GM13976 (cell line): ENCODE measurements around the gene EHHADH.
"Not testable (repeated sequence)": the region's sequence is repeated elsewhere in the genome, so short reads cannot be mapped to it uniquely, and the experiment has no call there.

ENCODE experiments used
- DNase-seq: peaks from one replicate; pipeline ENCODE4 v3.0.0; 2012; ENCODE audit warnings: low spot score
- in situ Hi-C: fragments of 300-500 bp; cut with MboI; formaldehyde crosslinking; loops from one replicate; pipeline ENCODE4 v1.12.0; 2022; ENCODE audit warnings: low sequenced_read_pairs, mixed read lengths, inconsistent platforms; ENCODE audit not compliant: unreplicated experiment
- TF ChIP-seq, protein P1 (sequence below): IDR thresholded peaks from 2 replicates; pipeline ENCODE4 v1.5.1; 2012; ENCODE audit warnings: borderline replicate concordance, mild to moderate bottlenecking; ENCODE audit not compliant: insufficient read depth; ENCODE audit errors: extremely low read depth, missing control alignments, control extremely low read depth

EHHADH gene

DNA sequence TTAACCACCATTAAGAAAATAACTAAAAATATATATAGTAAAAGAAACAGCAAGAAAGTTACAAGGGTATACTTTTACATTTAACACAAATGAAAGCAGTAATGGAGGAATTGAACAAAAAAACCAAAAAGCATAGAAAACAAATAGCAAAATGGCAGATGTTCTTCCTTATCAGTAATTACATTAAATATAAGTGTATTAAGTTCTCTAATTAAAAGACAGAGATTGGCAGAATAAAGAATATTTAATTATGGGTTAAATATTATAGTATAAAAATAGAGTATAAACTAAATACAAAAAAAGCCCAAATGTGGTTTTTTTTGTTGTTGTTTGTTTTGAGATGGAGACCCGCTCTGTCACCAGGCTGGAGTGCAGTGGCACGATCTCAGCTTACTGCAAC, 20.5 kb downstream of the EHHADH start:
- TF ChIP-seq, protein P1, sequence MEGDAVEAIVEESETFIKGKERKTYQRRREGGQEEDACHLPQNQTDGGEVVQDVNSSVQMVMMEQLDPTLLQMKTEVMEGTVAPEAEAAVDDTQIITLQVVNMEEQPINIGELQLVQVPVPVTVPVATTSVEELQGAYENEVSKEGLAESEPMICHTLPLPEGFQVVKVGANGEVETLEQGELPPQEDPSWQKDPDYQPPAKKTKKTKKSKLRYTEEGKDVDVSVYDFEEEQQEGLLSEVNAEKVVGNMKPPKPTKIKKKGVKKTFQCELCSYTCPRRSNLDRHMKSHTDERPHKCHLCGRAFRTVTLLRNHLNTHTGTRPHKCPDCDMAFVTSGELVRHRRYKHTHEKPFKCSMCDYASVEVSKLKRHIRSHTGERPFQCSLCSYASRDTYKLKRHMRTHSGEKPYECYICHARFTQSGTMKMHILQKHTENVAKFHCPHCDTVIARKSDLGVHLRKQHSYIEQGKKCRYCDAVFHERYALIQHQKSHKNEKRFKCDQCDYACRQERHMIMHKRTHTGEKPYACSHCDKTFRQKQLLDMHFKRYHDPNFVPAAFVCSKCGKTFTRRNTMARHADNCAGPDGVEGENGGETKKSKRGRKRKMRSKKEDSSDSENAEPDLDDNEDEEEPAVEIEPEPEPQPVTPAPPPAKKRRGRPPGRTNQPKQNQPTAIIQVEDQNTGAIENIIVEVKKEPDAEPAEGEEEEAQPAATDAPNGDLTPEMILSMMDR, result no peak

DNA sequence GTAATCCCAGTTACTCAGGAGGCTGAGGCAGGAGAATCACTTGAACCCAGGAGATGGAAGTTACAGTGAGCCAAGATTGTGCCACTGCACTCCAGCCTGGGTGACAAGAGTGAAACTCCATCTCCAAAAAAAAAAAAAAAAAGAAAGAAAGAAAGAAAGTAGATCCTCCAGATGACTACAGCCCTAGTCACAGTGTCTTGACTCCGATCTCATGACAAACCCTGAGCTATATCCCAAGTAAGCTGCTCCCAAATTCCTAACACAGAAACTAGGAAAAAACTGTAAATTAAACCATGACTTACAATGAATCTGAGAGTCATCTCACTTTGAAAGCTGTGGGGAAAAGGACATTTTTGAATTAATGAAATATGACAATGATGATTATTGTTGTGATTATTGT, 27.3 kb downstream of the EHHADH start:
- in situ Hi-C loops, DNase-seq: not testable (repeated sequence)

More for the DNA sequence above, 20.5 kb downstream of the EHHADH start:
- no peak for DNase-seq
- in situ Hi-C loops, result no loop called here

GRCh38 chr3:185225523-185225922, 28.3 kb downstream of the EHHADH start:
- TF ChIP-seq, protein P1, result no peak
- in situ Hi-C loops, result no loop called here
- DNase-seq, result no peak

GRCh38 chr3:185225080-185225479, 28.8 kb downstream of the EHHADH start:
- no peak for DNase-seq
- in situ Hi-C loops, result no loop called here
- TF ChIP-seq, protein P1, result no peak

- TF ChIP-seq, protein P1, result no peak
- in situ Hi-C loops, result no loop called here
- DNase-seq, result no peak
Measured at GRCh38 chr3:185221203-185221602, 32.6 kb downstream of the EHHADH start.

- in situ Hi-C loops, result no loop called here
- TF ChIP-seq, protein P1, result no peak
- DNase-seq, result no peak
Measured at GRCh38 chr3:185216607-185216958, 37.3 kb downstream of the EHHADH start.

DNA sequence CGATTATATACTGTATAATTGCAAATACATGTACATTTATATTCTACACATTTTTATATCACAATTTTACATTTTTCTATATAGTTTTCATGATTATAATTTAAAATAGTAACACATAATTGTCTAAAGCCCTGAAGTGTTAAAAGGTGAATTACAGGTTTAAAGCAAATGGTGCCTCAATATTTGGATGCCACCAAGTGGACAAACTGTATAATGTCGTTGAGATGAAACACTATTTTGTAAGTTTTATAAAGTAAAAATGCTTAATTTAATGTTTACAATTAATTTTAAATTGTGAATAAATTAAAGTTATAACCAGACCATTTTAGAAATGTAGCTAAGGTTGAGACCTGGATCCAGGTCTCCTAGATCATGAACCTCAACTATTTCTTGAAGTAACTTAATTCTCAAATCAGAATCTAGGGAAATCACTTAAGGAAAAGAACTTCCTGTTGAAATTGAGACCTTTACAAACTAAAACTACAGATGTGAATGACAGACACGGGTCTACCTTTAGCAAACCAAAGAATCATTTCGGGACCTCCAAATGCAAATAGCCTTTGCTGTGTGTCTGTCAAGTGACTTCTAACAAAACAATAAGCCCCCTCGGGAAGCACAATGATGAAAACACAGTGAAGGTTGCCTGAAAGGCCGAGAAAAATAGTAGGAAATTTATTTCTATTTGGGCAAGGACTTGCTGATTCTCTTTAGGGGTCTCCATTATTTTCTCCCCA, 37.8 kb downstream of the EHHADH start:
- TF ChIP-seq, protein P1, result peak; percentile 30
- in situ Hi-C loops, result no loop called here
- DNase-seq, result peak; percentile 28
